Mucosa of stomach (tissue), 1 donor: ENCODE measurements around the gene RHAG.
"Not testable (repeated sequence)": the region's sequence is repeated elsewhere in the genome, so short reads cannot be mapped to it uniquely, and the experiment has no call there.

Experiments
- H3K27me3 ChIP-seq: one replicate; pipeline ENCODE4 v1.7.0; 2013; ENCODE audit warnings: mild to moderate bottlenecking, low read length; ENCODE audit not compliant: control insufficient read depth, insufficient read depth
- H3K36me3 ChIP-seq: one replicate; pipeline ENCODE4 v1.7.0; 2013; ENCODE audit warnings: low read length; ENCODE audit not compliant: control insufficient read depth, insufficient read depth
- H3K4me1 ChIP-seq: one replicate; pipeline ENCODE4 v1.7.0; 2013; ENCODE audit warnings: mild to moderate bottlenecking, low read length; ENCODE audit not compliant: control insufficient read depth, insufficient read depth
- H3K4me3 ChIP-seq: one replicate; pipeline ENCODE4 v1.7.0; 2013; ENCODE audit warnings: low read length
- H3K9ac ChIP-seq: one replicate; pipeline ENCODE4 v1.7.0; 2013; ENCODE audit warnings: mild to moderate bottlenecking, low read length, moderate library complexity
- H3K9me3 ChIP-seq: one replicate; pipeline ENCODE4 v1.7.0; 2013; ENCODE audit warnings: mild to moderate bottlenecking, low read length, moderate library complexity; ENCODE audit not compliant: control insufficient read depth
- donor health status: Pancreatic carcinoma.

RHAG gene

DNA sequence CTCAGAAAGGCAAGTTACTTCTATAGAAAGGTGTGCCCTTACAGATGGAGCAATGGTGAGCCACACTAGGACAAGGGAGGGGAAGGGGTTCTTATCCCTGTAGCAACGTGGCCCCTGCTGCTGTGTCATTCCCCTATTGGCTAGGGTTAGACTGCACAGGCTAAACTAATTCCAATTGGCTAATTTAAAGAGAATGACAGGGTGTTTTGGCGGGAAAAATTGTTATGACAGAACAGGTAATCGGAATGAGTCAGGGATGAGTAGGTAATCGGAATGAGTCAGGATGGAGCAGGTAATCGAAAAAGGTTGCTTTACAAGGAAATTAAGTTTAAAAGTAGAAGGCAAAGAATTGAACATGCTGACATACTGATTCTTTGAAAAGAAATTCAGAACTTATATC is 49.4 kb downstream of the RHAG start:
- not testable (repeated sequence) for H3K27me3 ChIP-seq, H3K9me3 ChIP-seq, H3K4me1 ChIP-seq, H3K4me3 ChIP-seq, H3K36me3 ChIP-seq, H3K9ac ChIP-seq

DNA sequence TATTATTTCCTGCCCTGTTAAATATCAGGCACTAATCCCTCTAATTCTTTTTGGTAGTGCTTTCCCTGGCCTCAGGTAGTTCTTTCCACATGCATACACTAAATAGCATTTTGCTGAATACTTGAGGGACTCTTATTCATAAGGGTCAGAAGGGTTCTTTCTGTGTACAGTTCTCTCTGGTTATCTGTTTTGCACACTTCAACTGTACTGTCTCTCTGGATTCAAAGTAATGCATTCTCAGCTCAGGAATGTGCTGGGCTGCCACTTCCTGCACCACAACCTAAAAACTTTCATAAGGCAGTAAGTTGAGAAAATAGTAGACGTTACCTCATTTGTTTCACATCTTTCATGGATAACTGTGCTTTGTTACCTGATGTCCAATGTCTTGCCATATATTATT is 54.1 kb downstream of the RHAG start:
- H3K9me3 ChIP-seq, result no peaks in the 10 kb centered on the region
- no peak overlapping the region for H3K4me3 ChIP-seq
- H3K36me3 ChIP-seq, result no peaks in the 10 kb centered on the region
- H3K27me3 ChIP-seq, result no peaks in the 10 kb centered on the region
- H3K4me1 ChIP-seq, result no peaks in the 10 kb centered on the region
- H3K9ac ChIP-seq, result no peak overlapping the region

DNA sequence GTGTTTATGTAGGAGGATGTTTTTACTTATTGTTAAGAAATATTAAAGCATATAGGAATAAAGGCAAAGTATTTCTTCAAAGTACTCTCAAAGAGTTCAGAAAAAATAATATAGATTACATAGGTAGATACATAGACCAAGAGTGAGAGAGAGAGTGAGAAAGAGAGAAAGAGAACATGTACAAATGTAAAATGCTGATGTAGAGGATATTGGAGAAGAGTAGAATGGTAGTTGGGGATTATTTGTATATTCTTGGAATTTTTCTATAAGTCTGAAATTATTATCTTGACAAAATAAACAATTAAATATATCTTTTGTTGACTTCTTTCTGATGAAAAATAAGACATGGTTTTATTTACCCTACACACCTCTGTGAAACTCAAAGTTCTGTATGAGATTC is 57.0 kb downstream of the RHAG start:
- Histone ChIP-seq H3K4me3 (no peak overlapping the region), H3K4me1 (no peaks in the 10 kb centered on the region), H3K36me3 (no peaks in the 10 kb centered on the region), H3K9me3 (no peaks in the 10 kb centered on the region), H3K27me3 (no peaks in the 10 kb centered on the region), H3K9ac (no peak overlapping the region)

DNA sequence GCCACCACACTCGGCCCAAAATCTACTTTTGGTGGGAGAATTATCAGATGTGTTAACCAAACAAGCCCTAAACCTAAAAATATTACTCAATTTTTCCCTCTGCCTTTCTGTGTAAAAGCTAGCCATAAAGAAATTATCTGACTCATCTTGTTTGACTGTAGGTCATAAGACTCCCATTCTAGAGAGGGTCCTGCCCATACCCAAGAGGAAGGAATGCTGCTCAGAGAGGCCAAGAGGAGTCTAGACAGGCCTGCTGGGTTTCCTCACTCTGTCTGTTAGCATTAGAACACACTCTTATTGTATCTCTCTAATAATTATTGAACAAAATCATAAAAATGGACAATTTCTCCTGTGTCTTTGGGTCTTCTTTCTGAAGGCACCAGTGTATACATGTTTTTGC is 60.0 kb downstream of the RHAG start:
- Histone ChIP-seq H3K36me3 (no peaks in the 10 kb centered on the region), H3K4me3 (no peak overlapping the region), H3K9me3 (no peaks in the 10 kb centered on the region), H3K27me3 (no peaks in the 10 kb centered on the region), H3K4me1 (no peaks in the 10 kb centered on the region), H3K9ac (no peak overlapping the region)

DNA sequence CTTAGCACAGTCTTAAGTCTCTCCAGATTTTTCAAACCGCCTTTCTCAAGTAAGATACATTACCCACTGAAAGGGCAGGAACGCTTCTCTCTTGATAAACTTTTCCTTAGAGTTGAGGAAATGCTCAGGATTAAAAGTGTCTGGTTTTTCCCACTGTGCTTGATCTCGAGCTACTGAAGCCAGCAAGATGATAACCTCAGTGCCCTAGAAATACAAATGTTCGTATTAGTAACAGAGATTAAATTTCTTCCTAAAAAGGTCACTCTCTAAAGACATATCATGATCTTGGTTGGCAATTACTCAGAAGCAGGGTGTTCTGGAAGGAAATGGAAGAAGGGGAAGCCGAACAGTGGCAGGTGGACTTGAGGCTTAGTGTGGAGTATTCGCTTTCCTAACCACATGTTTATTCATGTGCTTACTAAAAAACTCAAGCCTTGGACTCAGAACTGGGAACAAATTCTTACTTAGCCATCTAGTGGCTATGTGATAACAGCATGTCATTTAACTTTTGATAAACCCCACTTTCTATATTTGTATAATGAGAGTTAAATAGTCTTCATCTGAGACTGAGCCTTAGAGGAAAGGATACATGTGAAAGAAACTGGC is 66.1 kb downstream of the RHAG start:
- no peaks in the 10 kb centered on the region for H3K36me3 ChIP-seq
- H3K9ac ChIP-seq, result peak overlapping the region; percentile 19
- H3K9me3 ChIP-seq, result no peaks in the 10 kb centered on the region
- H3K4me1 ChIP-seq, result peaks cover 30% of the 10 kb centered on the region
- H3K4me3 ChIP-seq, result no peak overlapping the region
- H3K27me3 ChIP-seq, result no peaks in the 10 kb centered on the region

DNA sequence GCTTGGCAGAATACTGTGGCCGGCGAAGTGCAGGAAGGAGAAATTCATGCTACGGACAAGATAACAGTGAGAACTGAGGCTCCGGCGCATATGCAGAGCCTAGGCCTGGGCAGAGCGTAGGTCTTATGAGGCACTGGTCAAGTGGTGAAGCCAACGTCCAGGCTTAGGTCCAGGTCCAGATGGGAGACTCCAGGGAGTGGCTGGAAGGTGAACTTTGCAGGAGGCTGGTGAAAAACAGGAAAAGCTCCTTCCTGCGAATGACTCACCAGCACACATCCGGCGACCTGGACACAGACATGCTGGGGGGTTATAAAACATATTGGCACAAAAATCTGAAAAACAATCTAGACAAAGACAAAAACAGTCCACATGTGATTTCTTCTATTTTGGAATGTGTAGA is 70.8 kb downstream of the RHAG start:
- Histone ChIP-seq H3K9ac (no peak overlapping the region), H3K36me3 (no peaks in the 10 kb centered on the region), H3K4me3 (no peak overlapping the region), H3K9me3 (no peaks in the 10 kb centered on the region), H3K4me1 (peaks cover 29% of the 10 kb centered on the region), H3K27me3 (no peaks in the 10 kb centered on the region)

DNA sequence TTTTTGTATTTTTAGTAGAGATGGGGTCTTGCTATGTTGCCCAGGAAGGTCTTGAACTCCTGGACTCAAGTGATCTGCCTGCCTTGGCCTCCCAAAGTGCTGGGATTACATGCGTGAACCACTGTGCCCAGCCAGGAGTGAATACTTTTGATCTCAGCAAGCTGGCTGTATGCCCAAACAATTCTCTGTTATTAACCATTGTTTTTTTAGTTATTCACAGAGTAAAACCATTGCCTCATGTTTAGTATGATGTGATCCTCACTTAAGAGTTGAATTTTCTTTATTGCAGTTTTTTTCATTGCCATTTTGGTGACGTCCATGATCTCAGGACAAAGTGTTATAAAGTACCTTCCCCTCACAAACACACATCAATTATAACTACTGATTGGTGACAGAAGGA is 71.4 kb downstream of the RHAG start:
- Histone ChIP-seq H3K4me1 (peaks cover 26% of the 10 kb centered on the region), H3K9me3 (no peaks in the 10 kb centered on the region), H3K4me3 (no peak overlapping the region)

DNA sequence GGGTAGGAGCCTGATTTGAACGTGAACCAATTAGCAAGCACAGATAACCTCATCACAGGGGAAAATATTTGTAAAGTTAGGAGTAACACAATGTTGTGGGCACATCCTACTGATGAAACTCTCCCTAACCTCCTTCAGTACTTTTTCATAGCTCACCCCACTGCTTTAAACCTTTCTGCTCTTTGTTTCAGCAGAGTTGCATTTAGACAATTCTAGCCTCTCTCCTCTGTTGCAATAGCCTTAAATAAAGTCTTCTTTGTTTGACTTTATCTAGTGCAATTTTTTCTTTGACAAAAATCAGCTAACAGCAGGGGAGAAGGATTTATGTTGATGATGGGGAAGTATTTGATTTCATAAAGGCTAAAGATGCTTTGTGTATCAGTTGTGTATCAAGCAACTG is 72.1 kb downstream of the RHAG start:
- Histone ChIP-seq H3K9ac (no peak overlapping the region), H3K9me3 (no peaks in the 10 kb centered on the region), H3K4me1 (peaks cover 28% of the 10 kb centered on the region), H3K4me3 (no peak overlapping the region), H3K36me3 (no peaks in the 10 kb centered on the region), H3K27me3 (no peaks in the 10 kb centered on the region)

More for the DNA sequence above, 71.4 kb downstream of the RHAG start:
- Histone ChIP-seq H3K27me3 (no peaks in the 10 kb centered on the region), H3K36me3 (no peaks in the 10 kb centered on the region), H3K9ac (no peak overlapping the region)

DNA sequence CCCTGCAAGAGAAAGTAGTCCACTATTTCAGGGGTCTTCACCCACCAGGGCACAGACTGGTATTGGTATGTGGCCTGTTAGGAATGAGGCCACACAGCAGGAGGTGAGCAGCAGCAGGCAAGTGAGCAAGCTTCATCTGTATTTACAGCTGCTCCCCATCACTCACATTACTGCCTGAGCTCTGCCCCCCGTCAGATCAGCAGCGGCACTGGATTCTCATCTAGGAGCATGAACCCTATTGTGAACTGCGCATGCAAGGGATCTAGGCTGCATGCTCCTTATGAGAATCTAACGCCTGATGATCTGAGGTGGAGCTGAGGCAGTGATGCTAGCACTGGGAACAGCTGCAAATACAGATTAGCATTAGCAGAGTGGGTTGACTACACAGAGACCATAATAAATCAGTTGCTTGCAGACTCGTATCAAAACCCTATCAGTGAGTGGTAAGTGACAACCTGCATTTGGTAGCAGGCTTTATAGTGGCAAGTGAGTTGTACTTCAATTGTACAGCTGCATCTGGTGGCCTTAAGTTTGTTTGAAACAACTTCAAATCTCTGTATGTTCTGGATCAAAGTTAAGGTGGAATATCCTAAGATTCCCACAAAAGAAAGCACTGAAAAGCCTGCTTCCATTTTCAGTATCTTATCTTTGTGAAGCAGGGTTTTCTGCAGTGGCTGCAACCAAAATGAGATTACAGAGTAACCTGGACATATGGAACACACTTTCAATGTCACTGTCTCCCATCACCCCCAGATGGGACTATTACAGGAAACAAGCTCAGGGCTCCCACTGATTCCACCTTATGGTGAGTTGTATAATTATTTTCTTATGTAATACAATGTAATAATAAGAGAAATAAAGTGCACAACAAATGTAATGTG is 73.4 kb downstream of the RHAG start:
- Histone ChIP-seq H3K27me3 (no peaks in the 10 kb centered on the region), H3K4me1 (peaks cover 29% of the 10 kb centered on the region), H3K36me3 (no peaks in the 10 kb centered on the region), H3K9me3 (no peaks in the 10 kb centered on the region), H3K4me3 (no peak overlapping the region), H3K9ac (no peak overlapping the region)

DNA sequence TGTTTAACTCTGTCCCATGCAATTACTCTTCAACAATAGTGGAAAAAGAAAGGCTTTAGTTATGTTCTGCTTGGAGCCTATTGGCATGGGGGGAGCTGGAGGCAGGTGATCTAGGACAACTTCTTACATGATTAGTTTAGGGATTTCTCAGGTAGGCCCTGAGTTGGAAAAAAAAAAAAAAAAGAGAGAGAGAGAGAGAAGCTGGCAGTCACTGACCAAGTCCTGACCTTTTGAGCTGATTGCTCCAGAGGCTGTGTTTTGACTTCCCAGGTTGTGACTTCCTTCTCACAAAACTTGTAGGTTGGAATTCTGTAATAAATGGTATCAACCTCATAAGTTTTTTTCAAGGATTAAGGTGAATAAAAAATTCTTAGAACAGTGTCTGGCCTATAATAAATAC is 78.4 kb downstream of the RHAG start:
- Histone ChIP-seq H3K9me3 (no peaks in the 10 kb centered on the region), H3K4me1 (peaks cover 24% of the 10 kb centered on the region), H3K9ac (no peak overlapping the region), H3K27me3 (no peaks in the 10 kb centered on the region), H3K4me3 (no peak overlapping the region), H3K36me3 (no peaks in the 10 kb centered on the region)

DNA sequence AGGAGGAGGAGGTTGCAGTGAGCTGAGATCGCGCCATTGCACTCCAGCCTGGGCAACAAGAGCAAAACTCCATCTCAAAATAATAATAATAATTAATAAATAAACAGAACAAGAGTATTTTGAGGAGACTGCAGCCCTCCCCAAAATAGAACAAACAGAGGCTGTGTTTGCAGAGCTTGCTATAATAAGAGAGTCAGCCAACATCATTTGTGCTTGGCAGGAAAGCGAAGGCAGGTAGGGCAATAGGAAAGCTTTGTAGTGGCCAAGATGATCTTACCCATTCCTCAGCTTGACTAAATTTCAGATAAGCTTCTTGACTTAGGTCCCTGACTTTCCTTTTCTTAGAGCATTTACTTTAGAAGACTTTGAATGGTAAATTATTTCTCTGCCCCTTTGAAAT is 79.5 kb downstream of the RHAG start:
- H3K36me3 ChIP-seq, result no peaks in the 10 kb centered on the region
- no peak overlapping the region for H3K9ac ChIP-seq
- H3K9me3 ChIP-seq, result no peaks in the 10 kb centered on the region
- peaks cover 24% of the 10 kb centered on the region for H3K4me1 ChIP-seq
- no peak overlapping the region for H3K4me3 ChIP-seq
- H3K27me3 ChIP-seq, result no peaks in the 10 kb centered on the region

DNA sequence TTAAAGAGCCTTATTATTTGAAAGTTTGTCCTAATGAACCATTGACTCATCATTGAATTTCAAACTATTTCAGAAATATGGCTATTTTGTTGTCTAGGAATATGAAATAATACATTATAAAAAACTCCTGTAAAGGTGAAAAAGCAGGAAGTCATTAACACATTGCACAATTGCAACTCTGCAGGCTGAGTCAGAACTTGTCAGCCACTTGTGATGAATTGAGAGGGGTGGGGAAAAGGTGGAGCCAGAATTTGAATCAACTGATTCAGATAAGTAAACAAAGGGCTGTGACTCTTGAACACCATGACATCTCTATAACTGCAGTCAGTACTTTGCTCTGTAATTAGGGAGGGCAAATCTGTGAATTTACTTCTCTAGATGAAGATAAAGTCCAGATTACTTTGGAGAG is 80.2 kb downstream of the RHAG start:
- Histone ChIP-seq H3K9me3 (no peaks in the 10 kb centered on the region), H3K4me3 (no peak overlapping the region), H3K27me3 (no peaks in the 10 kb centered on the region), H3K4me1 (peaks cover 24% of the 10 kb centered on the region), H3K9ac (no peak overlapping the region), H3K36me3 (no peaks in the 10 kb centered on the region)
